Central memory CD8-positive, alpha-beta T cell (primary cell): ENCODE measurements around the gene ALB.

Experiments used
- ATAC-seq: fragments of 150-1000 bp; cut with Tn5 transposase; replicated peaks from 2 replicates; pipeline ENCODE4 v1.10.0; 2022; ENCODE audit warnings: mild to moderate bottlenecking, moderate FRiP score, moderate number of reproducible peaks; ENCODE audit not compliant: poor library complexity, severe bottlenecking; ENCODE audit errors: extremely low read depth
- DNase-seq, 2 donors: peaks; one replicate each; pipeline ENCODE4 v3.0.0; 2021; ENCODE audit warnings: low spot score in 2 of 2
- H3K27ac Mint-ChIP-seq: one replicate; pipeline ENCODE4 v1.8.0; 2022; ENCODE audit warnings: low read depth, mild to moderate bottlenecking, moderate library complexity, mixed read lengths
- H3K27me3 Mint-ChIP-seq: one replicate; pipeline ENCODE4 v1.8.0; 2022; ENCODE audit warnings: mixed read lengths
- H3K36me3 Mint-ChIP-seq: one replicate; pipeline ENCODE4 v1.8.0; 2022; ENCODE audit warnings: mild to moderate bottlenecking, moderate library complexity, mixed read lengths; ENCODE audit not compliant: insufficient read depth
- H3K4me1 Mint-ChIP-seq: one replicate; pipeline ENCODE4 v1.8.0; 2022; ENCODE audit warnings: mixed read lengths
- H3K4me3 Mint-ChIP-seq: one replicate; pipeline ENCODE4 v1.8.0; 2022; ENCODE audit warnings: mild to moderate bottlenecking, moderate library complexity, mixed read lengths
- H3K9me3 Mint-ChIP-seq: one replicate; pipeline ENCODE4 v1.8.0; 2022; ENCODE audit warnings: mixed read lengths

ALB gene

GRCh38 chr4:73410916-73411730 is 7.0 kb downstream of the ALB start:
- H3K9me3 Mint-ChIP-seq = no peaks in the 10 kb centered on the region
- no peak for DNase-seq
- no peak for ATAC-seq
- no peaks in the 10 kb centered on the region for H3K36me3 Mint-ChIP-seq
- H3K4me3 Mint-ChIP-seq = no peak overlapping the region
- H3K4me1 Mint-ChIP-seq = no peaks in the 10 kb centered on the region
- no peaks in the 10 kb centered on the region for H3K27me3 Mint-ChIP-seq
- no peak overlapping the region for H3K27ac Mint-ChIP-seq

- Mint-ChIP-seq H3K27me3 (no peaks in the 10 kb centered on the region), H3K9me3 (no peaks in the 10 kb centered on the region), H3K4me1 (no peaks in the 10 kb centered on the region), H3K27ac (no peak overlapping the region), H3K36me3 (no peaks in the 10 kb centered on the region), H3K4me3 (no peak overlapping the region)
- DNase-seq = no peak
- ATAC-seq = no peak
Measured at GRCh38 chr4:73411731-73412414, 7.8 kb downstream of the ALB start.

GRCh38 chr4:73413294-73413755 is 9.2 kb downstream of the ALB start:
- H3K9me3 Mint-ChIP-seq = no peaks in the 10 kb centered on the region
- ATAC-seq (no peak), DNase-seq (no peak)
- no peaks in the 10 kb centered on the region for H3K4me1 Mint-ChIP-seq
- H3K27me3 Mint-ChIP-seq = no peaks in the 10 kb centered on the region
- no peak overlapping the region for H3K27ac Mint-ChIP-seq
- H3K36me3 Mint-ChIP-seq = no peaks in the 10 kb centered on the region
- no peak overlapping the region for H3K4me3 Mint-ChIP-seq

GRCh38 chr4:73414936-73415271 is 10.8 kb downstream of the ALB start:
- ATAC-seq (no peak), DNase-seq (no peak)
- Mint-ChIP-seq H3K4me1 (no peaks in the 10 kb centered on the region), H3K36me3 (no peaks in the 10 kb centered on the region), H3K27me3 (peaks cover 6% of the 10 kb centered on the region), H3K9me3 (no peaks in the 10 kb centered on the region), H3K27ac (no peak overlapping the region), H3K4me3 (no peak overlapping the region)

GRCh38 chr4:73415807-73416238 is 11.7 kb downstream of the ALB start:
- H3K9me3 Mint-ChIP-seq = no peaks in the 10 kb centered on the region
- peaks cover 6% of the 10 kb centered on the region for H3K27me3 Mint-ChIP-seq
- DNase-seq (no peak), ATAC-seq (no peak)
- H3K4me1 Mint-ChIP-seq = no peaks in the 10 kb centered on the region
- no peak overlapping the region for H3K27ac Mint-ChIP-seq
- no peak overlapping the region for H3K4me3 Mint-ChIP-seq
- H3K36me3 Mint-ChIP-seq = no peaks in the 10 kb centered on the region

- Mint-ChIP-seq H3K27me3 (peaks cover 6% of the 10 kb centered on the region), H3K4me1 (no peaks in the 10 kb centered on the region), H3K27ac (no peak overlapping the region), H3K4me3 (no peak overlapping the region), H3K36me3 (no peaks in the 10 kb centered on the region), H3K9me3 (no peaks in the 10 kb centered on the region)
- ATAC-seq (no peak), DNase-seq (no peak)
Measured at GRCh38 chr4:73416423-73417087, 12.5 kb downstream of the ALB start.

- no peak overlapping the region for H3K4me3 Mint-ChIP-seq
- H3K9me3 Mint-ChIP-seq = no peaks in the 10 kb centered on the region
- H3K4me1 Mint-ChIP-seq = no peaks in the 10 kb centered on the region
- no peaks in the 10 kb centered on the region for H3K36me3 Mint-ChIP-seq
- no peak for ATAC-seq
- no peak for DNase-seq
- peaks cover 6% of the 10 kb centered on the region for H3K27me3 Mint-ChIP-seq
- H3K27ac Mint-ChIP-seq = no peak overlapping the region
Measured at GRCh38 chr4:73417342-73417741, 13.3 kb downstream of the ALB start.

- H3K36me3 Mint-ChIP-seq = no peaks in the 10 kb centered on the region
- no peaks in the 10 kb centered on the region for H3K4me1 Mint-ChIP-seq
Measured at GRCh38 chr4:73417973-73418372, 13.9 kb downstream of the ALB start.

GRCh38 chr4:73418677-73419076 is 14.6 kb downstream of the ALB start:
- no peak overlapping the region for H3K27ac Mint-ChIP-seq
- H3K27me3 Mint-ChIP-seq = peaks cover 6% of the 10 kb centered on the region
- DNase-seq = no peak
- H3K4me3 Mint-ChIP-seq = no peak overlapping the region
- ATAC-seq = no peak
- no peaks in the 10 kb centered on the region for H3K9me3 Mint-ChIP-seq
- no peaks in the 10 kb centered on the region for H3K36me3 Mint-ChIP-seq
- no peaks in the 10 kb centered on the region for H3K4me1 Mint-ChIP-seq

More at GRCh38 chr4:73417973-73418372, 13.9 kb downstream of the ALB start:
- Mint-ChIP-seq H3K4me3 (no peak overlapping the region), H3K9me3 (no peaks in the 10 kb centered on the region), H3K27ac (no peak overlapping the region), H3K27me3 (peaks cover 6% of the 10 kb centered on the region)
- DNase-seq (no peak), ATAC-seq (no peak)

GRCh38 chr4:73419106-73420038 is 15.3 kb downstream of the ALB start:
- H3K27ac Mint-ChIP-seq = no peak overlapping the region
- H3K4me3 Mint-ChIP-seq = no peak overlapping the region
- no peaks in the 10 kb centered on the region for H3K9me3 Mint-ChIP-seq
- ATAC-seq (no peak), DNase-seq (no peak)
- H3K4me1 Mint-ChIP-seq = no peaks in the 10 kb centered on the region
- peaks cover 6% of the 10 kb centered on the region for H3K27me3 Mint-ChIP-seq
- no peaks in the 10 kb centered on the region for H3K36me3 Mint-ChIP-seq

- Mint-ChIP-seq H3K4me3 (no peak overlapping the region), H3K27me3 (peaks cover 6% of the 10 kb centered on the region), H3K36me3 (no peaks in the 10 kb centered on the region), H3K27ac (no peak overlapping the region), H3K9me3 (no peaks in the 10 kb centered on the region), H3K4me1 (no peaks in the 10 kb centered on the region)
- DNase-seq (no peak), ATAC-seq (no peak)
Measured at GRCh38 chr4:73420615-73421014, 16.5 kb downstream of the ALB start.
